CD14-positive monocyte (primary cell): ENCODE measurements around the gene NIPAL3. TPM values are rescaled to one million over a fixed set of nuclear protein-coding genes. Genes with fewer than 3 reads are reported as not detected.

Source experiments
- DNase-seq, 3 donors: peaks; one replicate each; pipeline ENCODE4 v3.0.0-alpha.2; 2011 to 2022
- H2AFZ ChIP-seq: 2 replicates; pipeline ENCODE4 v1.6.0; 2012; ENCODE audit warnings: mild to moderate bottlenecking, low read depth, low read length, inconsistent platforms; ENCODE audit not compliant: insufficient read depth, poor library complexity, severe bottlenecking
- H3K27ac ChIP-seq, 2 donors: 1 replicate in 1 of 2; 2 replicates in 1 of 2; pipeline ENCODE4 v1.5.1; 2012 to 2013; ENCODE audit warnings: low read length in 2 of 2, control low read depth in 1 of 2, inconsistent platforms in 1 of 2, low read depth in 1 of 2, mild to moderate bottlenecking in 1 of 2
- H3K27me3 ChIP-seq, 2 donors: one replicate each; pipeline versions ENCODE4 v1.6.0 to v1.6.1; 2011 to 2013; ENCODE audit warnings: low read length in 2 of 2; ENCODE audit not compliant: control insufficient read depth in 2 of 2, insufficient read depth in 2 of 2
- H3K36me3 ChIP-seq, 2 donors: replicated peaks in 1 of 2; 1 replicate in 1 of 2; 2 replicates in 1 of 2; pipeline versions ENCODE4 v1.5.1 to v1.6.1; 2012 to 2013; ENCODE audit warnings: low read length in 2 of 2, control low read depth in 1 of 2, inconsistent platforms in 1 of 2, mild to moderate bottlenecking in 1 of 2; ENCODE audit not compliant: insufficient read depth in 2 of 2, control insufficient read depth in 1 of 2
- H3K4me1 ChIP-seq, 2 donors: 1 replicate in 1 of 2; 2 replicates in 1 of 2; pipeline versions ENCODE4 v1.5.1 to v1.6.1; 2012 to 2013; ENCODE audit warnings: low read length in 2 of 2, control low read depth in 1 of 2, inconsistent platforms in 1 of 2, mild to moderate bottlenecking in 1 of 2, moderate library complexity in 1 of 2; ENCODE audit not compliant: insufficient read depth in 2 of 2, control insufficient read depth in 1 of 2
- H3K4me2 ChIP-seq: replicated peaks from 2 replicates; pipeline ENCODE3; 2012; ENCODE audit warnings: low read length, moderate library complexity, mild to moderate bottlenecking; ENCODE audit not compliant: poor library complexity, severe bottlenecking; ENCODE audit errors: extremely low read depth
- H3K4me3 ChIP-seq, 3 experiments: fragments of 200-600 bp in 1 of 3; sonication (generic) in 1 of 3; replicated peaks in 1 of 3; 1 replicate in 2 of 3; 2 replicates in 1 of 3; pipeline ENCODE4 v1.5.1; 2011 to 2013; ENCODE audit warnings: low read length in 3 of 3, mild to moderate bottlenecking in 3 of 3, control low read depth in 2 of 3, low read depth in 2 of 3, inconsistent platforms in 1 of 3, moderate library complexity in 1 of 3
- H3K79me2 ChIP-seq: 2 replicates; pipeline ENCODE4 v1.6.0; 2012; ENCODE audit warnings: mild to moderate bottlenecking, control low read depth, inconsistent platforms, low read length, moderate library complexity; ENCODE audit not compliant: insufficient read depth
- H3K9ac ChIP-seq: 2 replicates; pipeline ENCODE4 v1.6.0; 2017; ENCODE audit warnings: low read length, mild to moderate bottlenecking; ENCODE audit not compliant: insufficient read depth, poor library complexity, severe bottlenecking
- H3K9me3 ChIP-seq, 2 donors: replicated peaks in 1 of 2; 1 replicate in 1 of 2; 2 replicates in 1 of 2; pipeline versions ENCODE4 v1.5.1 to v1.6.1; 2012 to 2013; ENCODE audit warnings: low read length in 2 of 2, control low read depth in 1 of 2; ENCODE audit not compliant: control insufficient read depth in 1 of 2, insufficient read depth in 1 of 2
- H4K20me1 ChIP-seq: 2 replicates; pipeline ENCODE4 v1.6.0; 2012; ENCODE audit warnings: mild to moderate bottlenecking, low read length, control low read depth, moderate library complexity; ENCODE audit not compliant: insufficient read depth
- H3K27ac Mint-ChIP-seq, 7 donors: one replicate each; pipeline ENCODE4 v1.8.0; 2020; ENCODE audit warnings: mild to moderate bottlenecking in 7 of 7, mixed read lengths in 7 of 7, moderate library complexity in 6 of 7, inconsistent platforms in 2 of 7
- H3K27me3 Mint-ChIP-seq, 3 donors: one replicate each; pipeline ENCODE4 v1.8.0; 2021 to 2022; ENCODE audit warnings: low read depth in 3 of 3, mild to moderate bottlenecking in 3 of 3, mixed read lengths in 3 of 3, moderate library complexity in 3 of 3, inconsistent platforms in 1 of 3
- H3K36me3 Mint-ChIP-seq, 2 donors: one replicate each; pipeline ENCODE4 v1.8.0; 2020; ENCODE audit warnings: mixed read lengths in 2 of 2, inconsistent platforms in 1 of 2, mild to moderate bottlenecking in 1 of 2
- H3K4me1 Mint-ChIP-seq: one replicate; pipeline ENCODE4 v1.8.0; 2020; ENCODE audit warnings: mild to moderate bottlenecking, mixed read lengths
- H3K4me3 Mint-ChIP-seq, 2 donors: one replicate each; pipeline ENCODE4 v1.8.0; 2020; ENCODE audit warnings: mild to moderate bottlenecking in 2 of 2, mixed read lengths in 2 of 2, moderate library complexity in 1 of 2
- H3K9me3 Mint-ChIP-seq, 7 donors: one replicate each; pipeline ENCODE4 v1.8.0; 2020 to 2022; ENCODE audit warnings: mixed read lengths in 7 of 7, mild to moderate bottlenecking in 6 of 7, moderate library complexity in 6 of 7, inconsistent platforms in 2 of 7
- CTCF ChIP-seq: fragments of 200-600 bp; IDR thresholded peaks from one replicate; pipeline ENCODE4 v1.8.0; 2022; ENCODE audit warnings: antibody characterized with exemption, mild to moderate bottlenecking
- WGBS: methylation state at CpG from one replicate; pipeline ENCODE4 v1.1.5; 2013; ENCODE audit warnings: missing lambda C conversion rate; ENCODE audit not compliant: insufficient coverage; 5-methylcytosine and 5-hydroxymethylcytosine counted together
- intact Hi-C, 2 donors: fragments of 100-400 bp; cut with micrococcal nuclease; formaldehyde crosslinking; loops; one replicate each; pipeline versions ENCODE4 v1.15.0 to v1.15.1; 2023
- polyA plus RNA-seq, 3 donors: library from polyadenylated mRNA; depleted of rRNA in 1 of 3; unstranded in 2 of 3; stranded (reverse) in 1 of 3; fragments of 300-500 nt in 2 of 3; fragments of >200 nt in 1 of 3; fragmentation: Illumina TruSeq in 2 of 3; gene quantifications; 1 replicate in 2 of 3; 2 replicates in 1 of 3; pipeline ENCODE4 v1.2.3, GENCODE V29; 2012 to 2021

NIPAL3 gene
- polyA plus RNA-seq, 3 donors = 5.9 to 9.6 (median 6.6) TPM

DNA sequence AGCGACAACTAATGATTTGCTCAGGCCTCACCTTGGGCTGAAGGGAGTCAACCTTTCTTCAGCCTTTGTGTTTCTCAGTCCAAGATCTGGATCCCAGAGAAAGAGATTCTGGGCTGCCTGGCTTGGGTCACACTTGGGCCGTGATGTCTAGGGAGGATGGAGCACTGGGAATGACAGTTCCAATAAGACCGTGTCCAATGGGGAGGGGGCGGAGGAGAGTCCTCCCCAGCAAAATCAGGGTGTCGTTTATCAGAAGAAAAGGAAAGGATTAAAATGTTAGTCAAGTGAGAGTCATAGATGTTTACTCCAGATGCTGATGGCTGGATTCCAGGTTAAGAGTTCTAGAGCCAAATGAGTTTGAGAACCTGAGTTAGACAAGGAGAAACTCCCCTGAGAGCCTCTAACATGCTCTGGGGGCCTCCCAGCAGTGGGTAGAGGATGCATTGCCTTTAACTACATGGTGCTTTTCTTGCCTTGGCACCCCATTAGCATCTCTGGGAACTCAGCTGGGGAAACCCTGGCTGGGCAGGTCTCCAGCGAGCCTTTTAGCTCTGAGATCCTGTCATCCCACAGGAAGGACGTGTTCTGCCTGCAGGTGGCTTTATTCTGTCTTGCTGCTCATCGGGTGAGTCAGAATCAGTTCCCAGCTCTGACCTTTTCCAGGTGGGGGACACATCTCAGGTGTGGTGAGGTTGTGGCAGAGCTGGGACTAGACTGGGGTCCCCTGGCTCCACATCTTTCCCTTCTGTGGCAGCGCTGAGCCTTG lies 22.2 kb downstream of the NIPAL3 start:
- H2AFZ ChIP-seq = no peak overlapping the region
- no peaks in the 10 kb centered on the region for H3K9me3 ChIP-seq
- Mint-ChIP-seq H3K9me3 (no peaks in the 10 kb centered on the region), H3K27me3 (peaks cover 0 to 1% (median 0%) of the 10 kb centered on the region in 3 donors), H3K4me1 (no peaks in the 10 kb centered on the region), H3K27ac (peak overlapping the region in 4 of 7 donors; percentile 5 to 68 (median 16)), H3K4me3 (no peak overlapping the region), H3K36me3 (peaks cover 34 to 59% of the 10 kb centered on the region in 2 donors)
- no peaks in the 10 kb centered on the region for H4K20me1 ChIP-seq
- H3K36me3 ChIP-seq = peaks cover 12 to 36% of the 10 kb centered on the region in 2 donors
- no peaks in the 10 kb centered on the region for H3K79me2 ChIP-seq
- H3K4me1 ChIP-seq = no peaks in the 10 kb centered on the region
- H3K4me2 ChIP-seq = no peak overlapping the region
- no peaks in the 10 kb centered on the region for H3K27me3 ChIP-seq
- no peak for DNase-seq
- intact Hi-C loops = no loop called here
- no peak for TF ChIP-seq CTCF
- H3K9ac ChIP-seq = no peak overlapping the region
- WGBS = 98% methylated on average over 8 of the region's 9 CpGs
- H3K27ac ChIP-seq = no peak overlapping the region
- no peak overlapping the region for H3K4me3 ChIP-seq

DNA sequence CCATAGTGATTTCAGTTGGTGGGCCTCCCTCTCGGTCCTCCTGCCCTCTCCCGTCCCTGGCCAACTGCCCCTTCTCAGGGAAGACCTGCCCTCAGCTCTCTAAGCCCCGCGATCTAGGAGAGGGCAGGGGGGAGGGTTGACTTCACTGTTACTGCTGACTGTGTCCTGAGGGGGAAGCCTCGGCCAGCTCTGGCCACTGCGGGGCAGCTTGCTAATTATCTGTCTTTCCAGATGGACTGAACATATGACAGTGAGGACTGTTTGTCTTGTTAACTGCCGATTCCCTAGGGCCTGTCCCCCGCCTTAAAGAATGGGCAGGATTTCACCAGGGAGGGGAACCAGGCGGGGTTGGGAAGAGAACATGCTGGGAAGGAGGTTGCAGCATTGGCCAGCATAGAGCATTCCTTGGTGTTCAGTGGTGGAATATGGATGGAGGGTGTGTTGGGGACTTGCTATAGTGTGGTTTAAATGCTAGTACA lies 22.9 kb downstream of the NIPAL3 start:
- H2AFZ ChIP-seq = no peak overlapping the region
- no peaks in the 10 kb centered on the region for H3K9me3 ChIP-seq
- H3K27ac Mint-ChIP-seq = peak overlapping the region in 2 of 7 donors; percentile 50 to 63
- no peaks in the 10 kb centered on the region for H3K4me1 Mint-ChIP-seq
- H3K36me3 ChIP-seq = peaks cover 6 to 36% of the 10 kb centered on the region in 2 donors
- no peak overlapping the region for H3K4me3 Mint-ChIP-seq
- peaks cover 0 to 1% (median 0%) of the 10 kb centered on the region in 3 donors for H3K27me3 Mint-ChIP-seq
- no peak for TF ChIP-seq CTCF
- no peaks in the 10 kb centered on the region for H4K20me1 ChIP-seq
- no peak overlapping the region for H3K9ac ChIP-seq
- intact Hi-C loops = no loop called here
- no peak overlapping the region for H3K4me2 ChIP-seq
- H3K79me2 ChIP-seq = no peaks in the 10 kb centered on the region
- H3K4me1 ChIP-seq = no peaks in the 10 kb centered on the region
- peaks cover 36 to 59% of the 10 kb centered on the region in 2 donors for H3K36me3 Mint-ChIP-seq
- H3K9me3 Mint-ChIP-seq = no peaks in the 10 kb centered on the region
- H3K27ac ChIP-seq = no peak overlapping the region
- H3K27me3 ChIP-seq = no peaks in the 10 kb centered on the region
- 98% methylated on average over 7 of the region's 9 CpGs for WGBS
- no peak overlapping the region for H3K4me3 ChIP-seq
- DNase-seq = no peak
